ENCODE results near the gene MASP2.

Gene MASP2

DNA sequence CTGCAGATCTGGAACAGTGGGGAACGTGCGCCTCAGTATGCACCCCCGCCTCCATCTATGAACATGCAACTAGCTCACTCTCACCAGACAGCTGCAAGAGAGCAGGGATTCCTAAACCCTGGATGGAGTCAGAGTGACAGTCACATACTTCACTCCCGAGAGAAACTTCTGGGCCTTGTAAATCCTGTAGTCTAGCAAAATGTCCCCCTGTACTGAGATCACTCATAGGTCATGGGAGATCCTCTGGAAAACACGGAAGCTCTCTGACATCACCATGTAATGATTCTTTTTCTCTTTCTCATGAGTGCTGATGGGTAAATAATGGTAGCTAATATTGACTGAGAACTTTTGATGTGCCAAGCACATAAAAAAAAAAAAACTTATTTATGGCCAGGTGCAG is 57.9 kb downstream of the MASP2 start:
- H3K4me3 ChIP-seq (ENCODE audit: low read depth, low read length): no peak overlapping the region
- TF ChIP-seq POLR2A (IDR thresholded peaks at IDR 0.05; ENCODE audit: extremely low read depth, insufficient read length) (no peak), MYC (IDR thresholded peaks at IDR 0.05; ENCODE audit: low read depth, low read length) (no peak)
- TF ChIP-seq, protein P1, sequence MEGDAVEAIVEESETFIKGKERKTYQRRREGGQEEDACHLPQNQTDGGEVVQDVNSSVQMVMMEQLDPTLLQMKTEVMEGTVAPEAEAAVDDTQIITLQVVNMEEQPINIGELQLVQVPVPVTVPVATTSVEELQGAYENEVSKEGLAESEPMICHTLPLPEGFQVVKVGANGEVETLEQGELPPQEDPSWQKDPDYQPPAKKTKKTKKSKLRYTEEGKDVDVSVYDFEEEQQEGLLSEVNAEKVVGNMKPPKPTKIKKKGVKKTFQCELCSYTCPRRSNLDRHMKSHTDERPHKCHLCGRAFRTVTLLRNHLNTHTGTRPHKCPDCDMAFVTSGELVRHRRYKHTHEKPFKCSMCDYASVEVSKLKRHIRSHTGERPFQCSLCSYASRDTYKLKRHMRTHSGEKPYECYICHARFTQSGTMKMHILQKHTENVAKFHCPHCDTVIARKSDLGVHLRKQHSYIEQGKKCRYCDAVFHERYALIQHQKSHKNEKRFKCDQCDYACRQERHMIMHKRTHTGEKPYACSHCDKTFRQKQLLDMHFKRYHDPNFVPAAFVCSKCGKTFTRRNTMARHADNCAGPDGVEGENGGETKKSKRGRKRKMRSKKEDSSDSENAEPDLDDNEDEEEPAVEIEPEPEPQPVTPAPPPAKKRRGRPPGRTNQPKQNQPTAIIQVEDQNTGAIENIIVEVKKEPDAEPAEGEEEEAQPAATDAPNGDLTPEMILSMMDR (IDR thresholded peaks at IDR 0.05; ENCODE audit: low read depth, low read length): no peak
- TF ChIP-seq, protein P2, sequence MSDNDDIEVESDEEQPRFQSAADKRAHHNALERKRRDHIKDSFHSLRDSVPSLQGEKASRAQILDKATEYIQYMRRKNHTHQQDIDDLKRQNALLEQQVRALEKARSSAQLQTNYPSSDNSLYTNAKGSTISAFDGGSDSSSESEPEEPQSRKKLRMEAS (IDR thresholded peaks at IDR 0.05; ENCODE audit: low read depth, low read length): no peak
- DNase-seq (ENCODE audit: low read depth): no peak

DNA sequence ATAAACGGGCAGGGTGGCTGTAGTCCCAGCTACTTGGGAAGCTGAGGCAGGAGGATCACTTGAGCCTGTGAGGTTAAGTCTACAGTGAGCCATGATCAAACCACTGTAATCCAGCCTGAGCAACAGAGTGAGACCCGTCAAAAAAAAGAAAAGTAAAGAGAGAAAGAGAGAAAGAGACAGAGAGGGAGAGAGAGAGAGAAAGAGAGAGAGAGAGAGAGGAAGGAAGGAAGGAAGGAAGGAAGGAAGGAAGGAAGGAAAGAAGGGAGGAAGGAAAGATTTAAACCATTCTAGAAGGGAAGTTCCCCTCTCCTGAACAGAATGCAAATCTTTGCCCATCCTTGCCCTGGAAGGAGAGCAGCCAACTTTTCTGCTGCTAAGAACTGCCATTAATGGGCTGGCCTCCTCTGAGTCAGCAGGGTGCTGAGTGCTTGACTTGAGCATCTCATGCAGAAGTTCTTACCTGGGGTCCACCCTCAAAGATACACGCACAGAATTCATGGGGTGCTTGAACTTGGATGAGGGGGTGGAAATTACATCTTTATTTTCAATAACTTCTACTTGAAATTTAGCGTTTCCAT is 59.1 kb downstream of the MASP2 start:
- no peak overlapping the region for H3K4me3 ChIP-seq (ENCODE audit: low read depth, low read length)
- DNase-seq (ENCODE audit: low read depth): no peak
- TF ChIP-seq, protein P1 (IDR thresholded peaks at IDR 0.05; ENCODE audit: low read depth, low read length): no peak
- TF ChIP-seq POLR2A (IDR thresholded peaks at IDR 0.05; ENCODE audit: extremely low read depth, insufficient read length) (no peak), MYC (IDR thresholded peaks at IDR 0.05; ENCODE audit: low read depth, low read length) (no peak)
- TF ChIP-seq, protein P2 (IDR thresholded peaks at IDR 0.05; ENCODE audit: low read depth, low read length): no peak

GRCh38 chr1:10986525-10986890 is 60.5 kb downstream of the MASP2 start:
- TF ChIP-seq MYC (IDR thresholded peaks at IDR 0.05; ENCODE audit: low read depth, low read length): no peak
- TF ChIP-seq, protein P1 (IDR thresholded peaks at IDR 0.05; ENCODE audit: low read depth, low read length): no peak
- TF ChIP-seq POLR2A (IDR thresholded peaks at IDR 0.05; ENCODE audit: extremely low read depth, insufficient read length): no peak
- TF ChIP-seq, protein P2 (IDR thresholded peaks at IDR 0.05; ENCODE audit: low read depth, low read length): no peak
- H3K4me3 ChIP-seq (ENCODE audit: low read depth, low read length): no peak overlapping the region
- no peak for DNase-seq (ENCODE audit: low read depth)

DNA sequence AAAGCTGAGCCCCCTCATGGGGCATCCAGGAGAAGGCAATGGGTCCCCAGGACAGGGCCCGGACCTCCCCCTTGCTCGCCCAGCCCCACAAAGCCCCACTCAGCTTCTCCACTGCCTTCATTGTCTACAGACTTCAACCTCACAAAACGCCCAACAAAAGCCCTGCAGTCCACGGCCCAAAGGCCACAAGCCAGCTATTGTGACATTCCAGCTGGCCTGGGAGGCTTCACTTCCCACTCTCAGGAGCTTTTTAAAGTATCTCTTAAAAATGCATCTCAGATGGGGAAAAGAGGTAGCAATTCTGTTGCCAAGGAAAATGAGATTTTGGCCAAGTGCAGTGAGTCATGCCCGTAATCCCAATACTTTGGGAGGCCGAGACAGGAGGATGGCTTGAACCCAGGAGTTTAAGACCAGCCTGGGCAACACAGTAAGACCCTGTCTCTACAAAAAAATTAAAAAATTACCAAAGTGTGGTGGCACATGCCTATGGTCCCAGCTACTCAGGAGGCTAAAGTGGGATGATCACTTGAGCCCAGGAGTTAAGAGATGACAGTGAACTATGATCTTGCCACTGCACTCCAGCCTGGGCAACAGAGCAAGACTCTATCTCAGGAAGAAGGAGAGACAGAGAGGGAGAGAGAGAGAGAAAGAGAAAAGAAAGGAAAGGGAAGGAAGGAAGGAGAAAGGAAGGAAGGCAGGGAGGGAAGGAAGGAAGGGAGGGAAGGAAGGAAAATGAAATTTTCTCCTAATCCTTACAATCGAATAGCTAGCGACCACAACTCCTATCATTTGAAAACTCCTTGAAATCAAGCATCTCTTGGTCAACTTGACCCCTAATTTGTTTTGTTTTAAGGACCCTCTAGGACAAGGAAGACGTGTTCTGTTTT is 66.0 kb downstream of the MASP2 start:
- DNase-seq (ENCODE audit: low read depth): no peak
- TF ChIP-seq POLR2A (IDR thresholded peaks at IDR 0.05; ENCODE audit: extremely low read depth, insufficient read length): no peak
- TF ChIP-seq, protein P1 (IDR thresholded peaks at IDR 0.05; ENCODE audit: low read depth, low read length): no peak
- no peak for TF ChIP-seq MYC (IDR thresholded peaks at IDR 0.05; ENCODE audit: low read depth, low read length)
- TF ChIP-seq, protein P2 (IDR thresholded peaks at IDR 0.05; ENCODE audit: low read depth, low read length): no peak
- no peak overlapping the region for H3K4me3 ChIP-seq (ENCODE audit: low read depth, low read length)

DNA sequence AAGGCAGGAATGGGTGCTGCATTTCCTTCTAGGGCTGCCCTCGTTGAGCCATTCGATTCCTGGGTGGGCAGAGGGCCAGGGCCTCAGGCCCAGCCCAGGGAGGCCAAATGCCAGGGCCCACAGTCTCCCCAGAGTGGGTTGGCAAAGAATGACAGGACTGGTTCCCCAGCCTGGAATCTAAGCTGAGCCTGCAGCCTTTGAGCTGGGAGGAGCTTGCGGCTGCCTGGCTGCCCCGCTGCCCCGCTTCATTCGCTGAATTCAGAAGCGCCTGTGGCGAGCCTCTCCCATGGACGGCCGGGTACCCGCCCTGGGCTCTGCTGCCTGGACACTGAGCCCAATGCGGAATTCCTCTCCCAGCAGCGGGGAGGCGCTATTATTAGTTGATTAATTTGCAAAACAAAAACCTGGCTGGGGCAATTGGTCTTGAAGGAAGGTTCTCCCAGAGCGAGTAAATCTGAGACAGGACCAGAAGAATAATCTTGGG is 66.9 kb downstream of the MASP2 start:
- H3K4me3 ChIP-seq (ENCODE audit: low read depth, low read length): no peak overlapping the region
- DNase-seq (ENCODE audit: low read depth): no peak
- TF ChIP-seq, protein P2 (IDR thresholded peaks at IDR 0.05; ENCODE audit: low read depth, low read length): no peak
- TF ChIP-seq, protein P1 (IDR thresholded peaks at IDR 0.05; ENCODE audit: low read depth, low read length): no peak
- TF ChIP-seq MYC (IDR thresholded peaks at IDR 0.05; ENCODE audit: low read depth, low read length) (no peak), POLR2A (IDR thresholded peaks at IDR 0.05; ENCODE audit: extremely low read depth, insufficient read length) (no peak)
